ENCODE data around the gene SOX1. TPM values are rescaled to one million over a fixed set of nuclear protein-coding genes. Genes with fewer than 3 reads are reported as not detected.

Gene SOX1
- total and polyA plus RNA-seq, 2 of the 13 experiments (the other 11 are each of a cell fraction or from before 2014, with no cell fraction given) = not detected

- no peak for TF ChIP-seq SSRP1 (CRISPR knock-in tag; IDR thresholded peaks at IDR 0.05)
Measured at GRCh38 chr13:112059457-112060281, 7.3 kb upstream of the SOX1 start (continued).

- POLR2A ChIA-PET = no interaction called here
- 17% methylated on average over 14 of the region's 14 CpGs for WGBS (ENCODE audit: low lambda C conversion rate)
Measured at GRCh38 chr13:112060282-112060830, 6.6 kb upstream of the SOX1 start.

More at GRCh38 chr13:112060282-112060830, 6.6 kb upstream of the SOX1 start:
- no peak for ATAC-seq
- BruUV-seq (replicated peaks) = no TSS peak
- DNase-seq (ENCODE audit: low spot score) = no peak
- TF ChIP-seq TFDP2 (CRISPR knock-in tag; IDR thresholded peaks at IDR 0.05) (no peak), ZNF782 (CRISPR knock-in tag; IDR thresholded peaks at IDR 0.05; ENCODE audit: borderline replicate concordance) (no peak), ZNF83 (CRISPR knock-in tag; IDR thresholded peaks at IDR 0.05; ENCODE audit: borderline replicate concordance) (no peak), ZSCAN20 (CRISPR knock-in tag; IDR thresholded peaks at IDR 0.05; ENCODE audit: borderline replicate concordance) (no peak), ZBED4 (CRISPR knock-in tag; IDR thresholded peaks at IDR 0.05; ENCODE audit: borderline replicate concordance) (no peak), MBD4 (IDR thresholded peaks at IDR 0.05; ENCODE audit: borderline replicate concordance, low read length) (no peak), PCBP2 (optimal IDR thresholded peaks at IDR 0.05; ENCODE audit: low read depth, low read length, poor library complexity, severe bottlenecking) (no peak), DNMT3B (CRISPR knock-in tag; conservative IDR thresholded peaks at IDR 0.05) (no peak), FUBP1 (CRISPR knock-in tag; IDR thresholded peaks at IDR 0.05; ENCODE audit: borderline replicate concordance) (no peak), U2AF1 (optimal IDR thresholded peaks at IDR 0.05; ENCODE audit: low read depth, low read length) (no peak), FOXM1 (CRISPR knock-in tag; IDR thresholded peaks at IDR 0.05) (no peak), ZNF230 (CRISPR knock-in tag; IDR thresholded peaks at IDR 0.05) (no peak), IRF2 (CRISPR knock-in tag; IDR thresholded peaks at IDR 0.05) (no peak)
- H4K20me1 ChIP-seq (ENCODE audit: insufficient read depth, low read length) = no peaks in the 10 kb centered on the region
- H3K27ac ChIP-seq (ENCODE audit: extremely low read length, insufficient read depth, low read length) = no peak overlapping the region
- H3K27me3 ChIP-seq (ENCODE audit: control insufficient read depth in 1 of 2, insufficient read depth in 2 of 2, low read length in 2 of 2) = peaks cover 6 to 60% of the 10 kb centered on the region in 2 experiments
- in situ Hi-C loops (cut with HindIII; ENCODE audit: extremely low pct_ligation_motif_present, low pct_unique_long_range_greater_than_20kb) (no loop called here), intact Hi-C loops (cut with micrococcal nuclease; ENCODE audit: unreplicated experiment) (no loop called here)
- no peak overlapping the region for H3K9ac ChIP-seq (ENCODE audit: insufficient read depth, low read depth, low read length)
- no peak for FAIRE-seq
- no peaks in the 10 kb centered on the region for H3K36me3 ChIP-seq (replicated peaks in 1 of 2; ENCODE audit: control insufficient read depth in 1 of 2, insufficient read depth in 2 of 2, low read length in 2 of 2)
- H3K4me2 ChIP-seq (ENCODE audit: low read depth, low read length) = no peak overlapping the region
- H3K9me3 ChIP-seq (ENCODE audit: low read length) = no peaks in the 10 kb centered on the region
- no peak overlapping the region for H3K4me3 ChIP-seq (replicated peaks in 1 of 3; ENCODE audit: insufficient read depth in 1 of 3, low read depth in 2 of 3, low read length in 3 of 3)
- H2AFZ ChIP-seq (ENCODE audit: low read length) = no peak overlapping the region
- CTCF ChIA-PET (ENCODE audit: low intra/inter-chr PET ratio, low total read pairs) = no interaction called here
- H3K4me1 ChIP-seq (ENCODE audit: insufficient read depth, low read length) = no peaks in the 10 kb centered on the region
- no peaks in the 10 kb centered on the region for H3K79me2 ChIP-seq (ENCODE audit: insufficient read depth, low read length)
